Femur (tissue), 1 donor: ENCODE measurements around the gene NCSTN.

Experiments used
- DNase-seq: peaks from one replicate; pipeline ENCODE4 v3.0.0-alpha.2; 2017

Gene NCSTN

GRCh38 chr1:160353223-160353622 is 10.0 kb downstream of the NCSTN start:
- no peak for DNase-seq

DNA sequence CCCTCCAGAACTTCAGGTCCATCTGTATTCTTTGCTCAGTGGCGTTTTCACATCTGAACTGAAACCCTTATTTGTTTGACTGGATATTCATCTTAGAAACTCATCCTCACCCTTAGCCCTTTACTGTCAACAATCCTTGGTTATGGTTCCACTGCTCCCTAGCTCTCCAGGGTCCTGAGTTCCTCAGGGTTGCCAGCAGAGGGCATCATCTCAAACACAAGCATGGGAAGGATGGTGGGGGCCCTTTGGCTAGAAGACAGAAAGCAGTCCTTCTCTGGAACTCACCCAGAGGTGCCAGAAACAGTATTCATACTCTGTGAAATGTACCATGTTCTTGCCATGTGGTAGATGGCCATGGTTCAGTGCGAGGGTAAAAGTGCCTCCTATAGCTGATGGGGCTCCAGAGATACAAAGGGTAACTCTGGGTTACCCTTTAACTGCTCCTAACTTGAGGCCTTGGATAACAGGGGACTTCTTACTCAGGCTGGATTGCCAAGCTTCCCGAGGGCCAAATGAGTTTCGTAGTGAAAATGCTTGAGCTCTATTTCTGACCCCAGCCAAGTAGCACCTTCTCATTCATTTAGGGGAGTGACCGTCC is 11.3 kb downstream of the NCSTN start:
- no peak for DNase-seq

DNA sequence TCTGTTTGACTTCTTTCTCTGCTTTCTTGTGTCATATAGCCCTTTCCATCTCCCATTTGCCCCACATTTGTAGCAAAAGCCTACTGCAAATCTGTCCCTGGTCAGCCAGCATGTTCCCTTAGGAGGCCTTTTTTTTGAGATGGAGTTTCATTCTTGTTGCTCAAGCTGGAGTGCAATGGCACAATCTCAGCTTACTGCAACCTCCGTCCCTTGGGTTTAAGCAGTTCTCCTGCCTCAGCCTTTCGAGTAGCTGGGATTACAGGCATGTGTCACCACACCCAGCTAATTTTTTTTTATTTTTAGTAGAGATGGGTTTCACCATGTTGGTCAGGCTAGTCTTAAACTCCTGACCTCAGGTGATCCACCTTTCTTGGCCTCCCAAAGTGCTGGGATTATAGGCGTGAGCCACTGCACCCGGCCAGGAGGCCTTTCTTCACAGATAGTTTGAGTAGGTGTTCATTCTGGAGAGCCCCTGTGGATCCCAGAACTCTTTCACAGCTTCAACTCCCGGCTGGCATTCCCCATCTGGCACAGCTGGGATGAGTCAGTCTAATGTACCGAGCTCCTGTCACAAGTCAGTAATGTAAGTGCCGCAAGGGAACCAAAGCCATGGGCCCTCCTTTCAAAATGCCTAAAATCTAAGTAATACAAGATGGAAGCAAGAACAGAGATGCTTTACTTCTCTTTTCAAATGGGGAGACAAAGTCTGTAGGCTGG is 14.3 kb downstream of the NCSTN start:
- DNase-seq, result no peak

DNA sequence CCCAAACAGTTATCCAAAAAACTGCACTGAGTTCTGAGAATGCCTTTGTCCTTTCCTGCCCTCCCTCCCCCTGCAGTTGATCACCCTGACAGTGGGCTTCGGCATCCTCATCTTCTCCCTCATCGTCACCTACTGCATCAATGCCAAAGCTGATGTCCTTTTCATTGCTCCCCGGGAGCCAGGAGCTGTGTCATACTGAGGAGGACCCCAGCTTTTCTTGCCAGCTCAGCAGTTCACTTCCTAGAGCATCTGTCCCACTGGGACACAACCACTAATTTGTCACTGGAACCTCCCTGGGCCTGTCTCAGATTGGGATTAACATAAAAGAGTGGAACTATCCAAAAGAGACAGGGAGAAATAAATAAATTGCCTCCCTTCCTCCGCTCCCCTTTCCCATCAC is 14.9 kb downstream of the NCSTN start:
- no peak for DNase-seq

- DNase-seq, result no peak
These were observed 16.5 kb downstream of the NCSTN start for GRCh38 chr1:160359559-160360226.

- DNase-seq, result no peak
These were observed 17.1 kb downstream of the NCSTN start for GRCh38 chr1:160360227-160360695.

GRCh38 chr1:160361199-160361598 is 18.0 kb downstream of the NCSTN start:
- no peak for DNase-seq

DNA sequence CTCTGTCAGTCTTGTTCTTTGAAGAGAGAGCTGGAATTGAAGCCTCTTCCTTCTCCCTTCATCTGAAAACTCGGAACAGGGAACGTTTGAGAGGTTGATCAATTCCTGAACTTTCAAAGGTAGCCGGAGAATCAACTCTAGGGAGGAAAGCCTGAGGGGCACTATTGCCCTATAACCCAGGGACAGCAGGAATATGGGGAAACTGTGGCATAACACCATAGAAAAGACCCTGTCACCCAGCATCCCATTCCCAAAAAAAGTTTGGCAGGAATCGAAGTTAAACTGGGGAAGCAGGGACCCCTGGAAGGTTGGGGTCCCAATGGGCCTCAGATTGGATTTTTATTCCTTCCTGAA is 18.6 kb downstream of the NCSTN start:
- no peak for DNase-seq

DNA sequence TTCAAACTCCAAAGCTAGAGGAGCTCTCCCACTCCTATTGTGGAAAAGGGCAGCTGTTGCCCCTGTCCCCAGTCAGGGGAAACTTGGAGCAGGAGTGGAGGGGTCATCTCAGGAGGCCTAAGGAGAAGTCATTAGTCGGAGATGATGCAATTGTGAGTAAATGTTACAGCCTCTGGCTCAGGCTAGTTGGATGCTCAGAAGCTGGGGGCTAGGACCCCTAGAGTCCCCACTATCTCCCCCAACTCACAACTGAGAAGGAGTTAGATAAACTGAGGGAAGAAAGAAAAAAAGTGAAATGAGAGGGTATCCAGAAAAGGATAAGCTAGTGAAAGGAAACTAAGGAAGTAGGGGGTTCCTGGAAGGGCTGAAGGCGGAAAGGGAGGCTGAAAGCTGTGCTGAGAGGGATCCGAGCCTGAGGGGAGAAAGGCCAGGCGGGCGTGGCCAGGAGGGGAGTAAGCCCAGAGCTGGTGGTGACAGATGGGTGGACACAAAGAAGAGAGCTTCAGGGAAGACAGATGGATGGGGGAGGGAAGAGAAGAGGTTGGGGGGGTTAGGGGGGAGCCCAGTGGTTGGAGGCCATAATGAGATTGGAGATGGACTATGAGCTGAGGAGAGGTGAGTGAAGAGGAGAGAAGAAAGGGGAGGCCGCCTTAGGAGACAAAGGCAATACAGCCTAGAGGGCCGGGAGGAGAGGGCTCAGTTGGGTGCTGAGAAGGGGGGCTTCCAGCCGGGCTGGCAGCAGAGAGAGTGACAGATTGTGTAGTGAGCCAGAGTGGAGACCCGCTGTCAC is 19.2 kb downstream of the NCSTN start:
- no peak for DNase-seq

DNA sequence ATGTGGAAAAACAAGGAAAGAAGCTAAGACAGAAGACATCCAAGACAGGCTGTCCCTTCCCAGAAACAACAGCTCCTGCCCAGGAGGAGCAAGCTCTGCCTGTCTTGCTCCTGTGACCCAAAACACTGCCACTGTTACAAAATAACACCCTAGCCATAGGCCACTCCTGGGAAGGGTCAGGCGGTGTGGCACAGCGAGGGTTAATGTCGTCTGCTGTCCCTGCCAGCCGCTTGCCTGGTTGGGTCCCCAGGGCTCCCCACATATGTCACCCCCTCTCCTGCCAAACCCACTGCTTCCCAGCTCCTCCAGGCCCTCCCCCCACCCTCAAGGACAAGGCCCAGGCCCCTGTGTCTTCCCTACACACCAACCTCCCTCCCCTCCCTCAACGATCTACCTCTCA is 19.8 kb downstream of the NCSTN start:
- no peak for DNase-seq

DNA sequence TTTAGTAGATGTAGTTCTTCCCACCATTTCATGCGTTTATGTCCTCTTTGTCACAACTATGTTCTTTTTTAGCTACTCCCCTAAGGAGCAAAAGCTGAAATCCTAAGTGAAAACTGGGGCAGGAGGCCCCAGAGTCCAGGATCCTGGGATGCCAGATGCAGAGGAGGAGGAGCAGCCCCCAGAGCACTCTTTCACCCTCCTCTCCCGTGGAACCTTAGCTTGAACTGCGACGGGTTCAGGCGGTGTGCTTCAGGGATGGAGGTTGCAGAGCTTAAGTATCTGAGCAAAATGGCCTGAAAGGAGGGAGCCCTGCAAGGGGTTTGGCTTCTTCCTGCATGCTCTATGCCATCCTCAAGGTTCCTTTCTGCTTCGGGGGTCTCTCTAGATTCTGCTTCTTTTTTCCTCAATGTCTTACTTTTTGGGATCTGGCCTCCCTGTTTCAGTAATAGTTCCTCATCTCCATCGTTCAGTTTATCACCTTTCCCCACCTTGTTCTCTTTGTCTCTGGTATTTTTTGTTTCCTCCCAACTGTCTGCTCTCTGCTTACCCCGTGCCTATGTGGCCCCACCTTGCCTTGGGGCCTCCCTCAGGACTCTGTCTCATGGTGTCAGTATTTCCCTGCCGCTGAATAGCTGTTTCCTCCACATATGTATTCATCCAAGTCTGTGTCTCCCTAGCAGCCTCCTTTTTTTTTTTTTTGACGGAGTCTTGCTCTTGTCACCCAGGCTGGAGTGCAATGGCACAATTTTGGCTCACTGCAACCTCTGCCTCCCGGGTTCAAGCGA is 21.0 kb downstream of the NCSTN start:
- no peak for DNase-seq

DNA sequence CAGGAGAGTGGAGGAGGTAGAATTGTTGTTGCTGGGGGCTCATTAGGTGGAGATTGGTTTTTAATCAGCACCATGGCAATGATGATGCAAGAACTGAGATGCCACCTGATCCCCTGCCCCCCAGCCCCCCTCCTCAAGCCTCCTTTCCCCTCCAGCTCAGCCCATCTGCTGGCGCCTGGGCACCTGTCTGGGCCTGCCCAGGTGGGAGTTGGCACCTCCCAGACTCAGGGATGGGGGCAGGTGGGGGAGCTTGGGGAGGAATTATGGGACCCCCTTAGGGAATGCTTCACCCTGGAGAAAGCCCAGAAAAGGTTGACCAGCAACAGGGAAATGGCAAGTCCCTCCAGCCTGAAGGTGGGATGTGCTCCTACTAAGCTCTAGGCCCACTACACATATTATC is 22.1 kb downstream of the NCSTN start:
- DNase-seq, result no peak

- DNase-seq, result peak; percentile 49
These were observed 23.7 kb downstream of the NCSTN start, which contains the start of gene NHLH1 for GRCh38 chr1:160366731-160367515. Gene NHLH1, plus strand, starts transcription at chr1:160367071. Its CDS starts 3,661 bp downstream, at chr1:160370732.

- DNase-seq, result no peak
These were observed 24.3 kb downstream of the NCSTN start for GRCh38 chr1:160367516-160367900.

GRCh38 chr1:160367934-160368923 is 25.0 kb downstream of the NCSTN start:
- no peak for DNase-seq

GRCh38 chr1:160369087-160369486 is 25.9 kb downstream of the NCSTN start:
- no peak for DNase-seq

- DNase-seq, result no peak
These were observed 27.6 kb downstream of the NCSTN start for GRCh38 chr1:160370561-160371345.

GRCh38 chr1:160371346-160371631 is 28.1 kb downstream of the NCSTN start:
- DNase-seq, result no peak

- DNase-seq, result no peak
These were observed 28.6 kb downstream of the NCSTN start for GRCh38 chr1:160371756-160372155.

DNA sequence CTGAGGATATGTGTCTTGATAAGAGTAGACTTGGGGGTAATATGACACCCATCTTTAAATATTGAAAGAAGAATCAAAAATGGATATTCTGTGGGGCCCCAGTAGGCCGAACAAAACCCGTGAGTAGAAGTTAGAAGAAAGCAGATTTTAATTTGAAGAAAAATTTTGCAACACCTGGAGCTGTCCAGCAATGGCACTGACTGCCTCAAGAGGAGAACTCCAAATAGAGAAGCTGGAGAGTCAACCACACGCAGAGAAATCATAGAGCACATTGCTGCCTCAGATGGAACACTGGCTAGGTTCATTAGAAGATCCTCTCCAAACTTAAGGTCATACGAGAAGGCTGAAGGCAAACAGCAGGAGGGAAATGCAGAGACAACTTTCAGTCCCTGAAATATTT is 30.5 kb downstream of the NCSTN start:
- DNase-seq, result no peak
